Ecto neural progenitor cell (in vitro differentiated cells): ENCODE measurements around the gene KIRREL3.

ENCODE experiments used
- DNase-seq: peaks from one replicate; pipeline ENCODE4 v3.0.0-alpha.2; 2018; ENCODE audit warnings: low spot score

Gene KIRREL3

DNA sequence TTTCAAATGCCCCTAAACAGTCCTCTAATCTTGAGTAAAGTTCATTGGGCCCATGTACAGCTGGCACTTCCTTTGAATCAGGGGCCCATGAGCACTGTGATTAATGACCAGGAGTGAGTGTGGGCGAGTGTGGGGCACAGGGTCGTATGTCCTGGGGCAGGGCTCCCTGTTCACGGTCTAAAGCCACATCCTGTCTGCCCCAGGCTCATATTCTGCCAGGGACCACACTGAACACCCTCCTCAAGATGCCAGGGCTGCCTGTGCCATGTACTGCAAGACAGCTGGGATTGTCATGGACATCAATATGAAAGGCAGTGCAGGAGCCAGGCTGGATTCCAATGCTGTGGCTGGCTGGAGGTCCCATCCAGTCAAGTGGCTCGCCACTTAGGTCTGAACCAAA, 130.5 kb downstream of the KIRREL3 start:
- DNase-seq = no peak

DNA sequence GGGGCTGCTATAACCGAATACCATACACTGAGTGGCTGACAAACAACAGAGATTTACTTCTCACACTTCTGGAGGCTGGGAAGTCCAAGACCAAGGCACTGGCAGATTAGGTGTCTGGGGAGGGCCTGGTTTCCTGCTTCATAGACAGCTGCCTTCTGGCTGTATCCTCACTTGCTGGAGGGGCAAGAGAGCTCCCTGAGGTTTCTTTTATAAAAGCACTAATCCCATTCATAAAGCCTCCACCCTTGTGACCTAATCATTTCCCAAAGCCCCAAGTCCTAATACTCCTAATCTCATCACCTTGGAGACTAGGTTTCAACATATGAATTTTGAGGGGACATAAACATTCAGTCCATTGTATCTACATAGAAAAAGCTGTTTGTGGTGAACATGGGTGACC, 131.8 kb downstream of the KIRREL3 start:
- no peak for DNase-seq

DNA sequence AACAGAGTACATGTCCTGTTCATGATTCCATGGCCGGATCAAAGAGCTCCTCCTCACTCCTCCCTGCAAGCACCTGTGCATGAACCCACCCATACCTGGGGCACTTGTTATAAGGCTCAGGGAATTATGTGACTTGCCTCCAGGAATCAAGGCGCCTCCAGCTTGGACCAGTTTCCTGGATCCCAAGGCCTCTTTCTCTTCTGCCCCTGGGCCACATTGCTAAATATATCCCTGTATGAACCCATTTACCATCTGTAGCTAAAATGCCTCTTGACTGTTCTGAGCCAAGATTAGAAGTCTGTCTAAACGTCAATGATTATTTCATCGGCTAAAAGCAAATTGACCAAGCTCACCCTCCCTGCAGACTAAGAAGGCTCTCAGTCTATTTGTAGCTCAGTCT, 135.6 kb downstream of the KIRREL3 start:
- DNase-seq = no peak

DNA sequence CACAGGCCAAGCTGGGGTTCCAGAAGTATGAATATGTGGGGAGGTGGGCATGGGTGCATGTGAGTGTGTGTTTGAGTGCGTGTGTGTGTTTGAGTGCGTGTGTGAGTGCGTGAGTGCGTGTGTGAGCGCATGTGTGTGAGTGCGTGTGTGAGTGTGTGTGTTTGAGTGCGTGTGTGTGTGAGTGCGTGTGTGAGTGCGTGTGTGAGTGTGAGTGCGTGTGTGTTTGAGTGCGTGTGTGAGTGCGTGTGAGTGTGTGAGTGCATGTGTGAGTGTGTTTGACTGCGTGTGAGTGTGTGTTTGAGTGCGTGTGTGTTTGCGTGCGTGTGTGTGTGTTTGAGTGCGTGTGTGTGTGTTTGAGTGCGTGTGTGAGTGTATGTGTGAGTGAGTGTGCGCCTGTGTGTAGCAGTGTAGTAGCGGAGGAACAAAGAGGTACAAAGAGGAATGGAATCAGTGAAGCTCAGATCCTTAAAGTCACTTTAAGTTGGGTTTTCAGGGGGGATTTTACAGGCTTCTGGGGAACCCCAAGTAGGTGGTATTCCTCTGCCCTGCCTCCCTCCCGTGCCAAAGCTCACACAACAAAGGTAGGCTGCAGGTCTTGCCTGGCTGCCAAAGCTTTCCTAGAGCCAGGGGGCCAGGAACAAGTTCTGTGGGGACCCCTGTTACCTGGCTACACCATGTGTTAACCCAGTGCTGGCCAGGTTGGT, 137.1 kb downstream of the KIRREL3 start:
- no peak for DNase-seq

DNA sequence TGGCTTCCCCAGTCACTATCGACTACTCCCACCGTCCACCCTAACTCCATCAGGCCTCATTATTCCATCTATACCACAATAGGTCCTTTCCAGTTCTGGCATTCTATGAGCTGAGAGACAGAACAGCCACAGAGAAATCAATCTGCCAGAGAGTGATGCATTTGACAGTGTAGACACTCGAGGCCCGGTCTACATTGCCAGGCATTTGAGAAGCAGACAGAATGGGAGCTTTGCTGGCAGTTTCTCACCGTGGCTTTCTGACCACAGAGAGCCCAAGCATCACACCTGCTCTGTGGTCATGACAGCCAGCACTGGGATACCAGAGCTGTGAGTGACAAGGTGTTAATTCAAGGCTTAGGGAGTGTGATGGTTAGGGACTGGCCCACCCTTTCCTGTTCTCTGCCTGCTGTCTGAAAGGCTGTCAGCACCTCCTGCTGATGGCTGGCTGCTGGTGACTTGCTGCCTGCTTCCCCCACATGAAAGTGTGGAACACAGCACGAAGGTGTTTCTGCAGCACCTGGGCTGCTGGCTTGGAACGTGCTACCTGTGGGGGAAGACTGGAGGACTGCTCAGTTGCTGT, 137.8 kb downstream of the KIRREL3 start:
- no peak for DNase-seq

DNA sequence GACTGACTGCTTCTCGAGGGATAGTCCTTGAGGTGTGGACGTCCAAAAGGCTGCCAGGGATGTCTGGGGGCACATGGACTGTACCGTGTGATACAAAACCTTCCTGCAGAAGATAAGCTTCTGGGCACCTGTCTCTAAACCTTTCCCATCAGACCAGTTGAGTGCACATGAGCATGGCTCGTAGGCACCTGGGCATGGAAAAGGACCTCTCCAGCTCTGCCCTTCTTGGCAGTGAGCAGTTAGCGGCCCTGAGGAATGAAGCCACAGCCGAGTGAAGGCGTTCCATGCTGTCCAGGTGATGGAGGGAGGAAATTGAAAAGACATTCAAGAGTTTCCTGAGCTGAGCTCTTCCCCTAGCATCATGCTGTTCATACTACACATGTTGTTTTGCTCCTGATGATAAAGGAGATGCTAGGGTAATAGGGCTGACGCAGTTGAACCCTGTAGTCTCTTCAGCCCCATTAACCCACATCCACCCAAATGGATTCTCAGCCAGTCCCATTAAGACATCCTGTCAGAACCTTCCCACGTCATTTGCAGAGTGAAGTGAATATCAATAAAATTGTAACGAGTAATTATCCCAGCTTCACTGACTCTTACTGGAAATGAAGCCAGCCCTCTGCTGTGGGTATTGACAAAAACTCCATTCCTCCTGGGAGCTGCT, 138.6 kb downstream of the KIRREL3 start:
- no peak for DNase-seq

DNA sequence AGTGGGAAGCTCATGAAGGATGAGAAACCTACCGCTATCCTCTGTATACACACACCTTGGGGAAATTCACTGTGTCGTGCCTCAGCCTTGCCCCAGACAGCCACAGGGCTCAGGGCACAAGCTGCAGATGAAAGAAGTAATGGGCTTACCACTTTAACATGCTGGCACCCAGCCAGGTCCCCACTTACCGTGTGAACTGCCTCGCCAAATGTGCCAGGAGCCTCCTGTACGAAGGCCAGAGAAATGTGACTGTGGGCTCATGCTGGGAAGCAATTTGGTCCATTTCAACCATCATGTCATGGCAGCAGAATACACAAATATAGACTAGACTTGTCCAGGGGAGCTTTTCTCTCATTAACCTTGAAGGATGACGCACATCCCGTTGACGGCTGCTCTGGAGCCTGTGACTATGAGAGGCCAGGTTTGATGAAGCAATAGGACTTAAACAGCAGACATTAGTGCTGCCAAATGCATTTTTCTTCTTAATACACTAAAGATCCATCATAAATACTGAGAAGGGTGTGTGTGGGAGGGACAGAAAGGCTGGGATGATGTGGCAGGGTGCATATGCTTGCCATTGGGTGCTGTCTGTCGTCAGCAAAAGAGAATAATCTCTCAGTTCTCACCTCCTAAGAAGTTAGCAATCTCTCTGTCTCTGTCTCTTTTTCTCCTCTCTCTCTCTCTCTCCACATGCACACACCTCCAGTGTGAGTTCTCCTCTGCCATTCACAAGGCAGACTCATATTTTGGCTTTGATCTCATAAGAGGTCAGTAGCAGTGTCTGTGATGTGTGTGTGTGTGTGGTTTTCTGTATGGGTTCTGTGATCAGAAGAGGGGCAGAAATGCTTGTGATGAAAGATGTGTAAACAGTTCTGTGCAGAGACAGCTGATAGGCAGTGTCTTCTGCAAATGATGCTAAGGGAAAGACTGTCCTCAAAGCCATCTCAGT, 142.4 kb downstream of the KIRREL3 start:
- no peak for DNase-seq

DNA sequence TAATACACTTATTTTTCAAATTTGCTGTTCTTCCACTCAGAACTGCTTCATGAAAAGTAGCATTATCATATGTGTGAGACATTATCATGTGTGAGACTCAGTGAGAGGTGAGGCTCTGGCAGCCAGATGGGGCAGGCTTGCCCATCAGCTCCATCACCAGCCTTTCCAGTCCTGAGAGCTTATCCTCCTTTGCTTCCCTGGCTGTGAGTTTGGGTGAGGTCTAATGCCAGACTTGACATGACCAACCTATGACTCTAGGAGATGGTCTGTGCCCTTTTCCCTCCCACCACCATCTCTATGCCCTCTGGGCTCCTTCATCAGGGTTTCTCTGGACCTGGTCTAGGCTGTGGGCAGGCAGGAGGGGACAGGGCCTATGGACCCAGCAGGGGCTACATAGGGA, 145.0 kb downstream of the KIRREL3 start:
- DNase-seq = no peak

DNA sequence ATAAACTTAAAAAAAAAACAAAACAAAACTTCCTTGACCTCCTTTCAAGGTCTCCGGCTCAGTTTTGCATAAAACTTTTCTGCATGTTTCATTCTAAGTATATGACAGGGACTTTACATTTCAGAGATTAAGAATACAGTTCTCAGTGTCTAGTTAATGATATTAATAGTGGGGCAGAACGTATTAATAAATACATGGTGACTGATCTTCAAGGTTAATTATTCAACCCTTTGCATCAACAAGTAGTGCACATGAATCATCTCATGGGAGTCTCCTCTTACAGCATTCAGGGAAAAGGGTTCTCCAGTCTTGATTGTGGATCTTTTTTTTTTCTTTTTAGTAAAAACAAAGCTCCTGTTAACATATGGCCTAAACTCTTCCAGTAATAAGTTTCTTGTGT, 146.8 kb downstream of the KIRREL3 start:
- DNase-seq = no peak

DNA sequence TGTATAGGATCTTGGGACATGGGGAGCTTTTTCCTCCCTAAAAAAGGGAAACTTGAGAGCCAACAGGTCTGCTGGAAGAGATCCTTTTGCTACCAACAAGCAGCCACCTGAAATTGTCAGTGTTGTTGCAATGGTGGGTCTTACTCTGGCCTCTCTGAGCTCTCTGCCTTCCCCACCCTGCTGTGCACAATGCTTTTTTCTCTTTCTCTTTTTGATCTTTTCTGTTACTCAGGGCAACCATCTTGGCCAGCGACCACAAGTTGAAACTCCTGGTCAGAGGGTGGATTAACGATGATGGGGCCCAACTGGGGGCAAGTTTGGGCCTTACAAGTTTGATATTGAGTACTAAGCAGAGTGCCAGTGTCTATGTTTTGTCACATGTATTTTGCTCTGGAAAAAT, 155.8 kb downstream of the KIRREL3 start:
- no peak for DNase-seq

DNA sequence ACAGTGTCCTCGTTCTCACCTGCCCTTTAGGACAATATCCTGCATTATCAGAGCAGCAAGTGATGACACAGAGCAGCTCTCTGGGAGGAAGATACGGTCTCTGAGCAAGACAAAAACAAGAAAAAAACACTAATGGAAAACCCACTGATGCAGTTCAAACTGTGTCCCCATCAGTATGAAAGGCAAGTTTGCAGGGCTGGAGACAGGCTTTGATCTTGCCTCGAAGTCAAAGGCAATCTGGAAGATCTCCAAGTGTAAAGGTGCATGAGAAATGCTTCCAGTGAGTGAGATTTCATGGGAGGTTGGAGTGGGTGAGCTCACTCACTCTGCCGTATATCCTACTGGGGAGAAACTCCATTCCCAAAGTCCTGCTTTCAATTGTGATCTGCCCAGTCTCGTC, 157.5 kb downstream of the KIRREL3 start:
- no peak for DNase-seq

DNA sequence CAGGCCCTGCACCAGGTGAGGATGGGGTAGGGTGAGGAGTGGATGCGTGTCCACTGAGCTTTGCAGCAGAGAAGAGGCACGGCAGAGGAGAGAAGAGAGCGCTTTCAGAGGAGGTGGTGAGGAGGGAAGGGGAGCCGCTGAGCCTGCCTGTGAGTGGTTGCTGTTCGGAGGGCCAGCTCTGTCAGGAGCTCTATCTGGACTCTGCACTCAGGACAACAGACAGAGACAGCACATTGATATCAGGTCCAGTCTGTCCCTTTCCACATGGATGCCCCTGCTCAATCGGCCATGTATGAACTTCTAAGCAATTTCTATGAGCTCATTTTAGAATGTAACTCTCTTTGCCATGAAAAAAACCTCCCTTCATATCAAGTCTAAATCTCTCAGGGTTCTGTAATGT, 158.6 kb downstream of the KIRREL3 start:
- no peak for DNase-seq

DNA sequence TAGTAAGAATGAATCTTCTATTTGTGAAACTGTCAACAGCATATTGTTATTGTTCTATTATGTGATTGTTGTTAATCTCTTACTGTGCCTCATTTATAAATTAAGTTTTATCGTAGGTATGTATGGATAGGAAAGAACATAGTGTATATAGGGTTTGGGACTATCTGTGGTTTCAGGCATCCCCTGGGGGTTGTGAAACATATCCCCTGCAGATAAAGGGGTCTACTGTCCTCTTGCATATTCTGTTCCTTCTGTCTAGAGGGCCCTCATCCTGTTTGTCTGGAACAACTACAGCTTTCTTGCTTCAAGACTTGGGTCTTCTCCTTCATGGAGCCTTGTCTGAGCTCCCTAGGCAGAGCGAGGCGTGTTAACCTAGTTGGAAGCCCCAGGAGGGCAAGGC, 159.6 kb downstream of the KIRREL3 start:
- no peak for DNase-seq

DNA sequence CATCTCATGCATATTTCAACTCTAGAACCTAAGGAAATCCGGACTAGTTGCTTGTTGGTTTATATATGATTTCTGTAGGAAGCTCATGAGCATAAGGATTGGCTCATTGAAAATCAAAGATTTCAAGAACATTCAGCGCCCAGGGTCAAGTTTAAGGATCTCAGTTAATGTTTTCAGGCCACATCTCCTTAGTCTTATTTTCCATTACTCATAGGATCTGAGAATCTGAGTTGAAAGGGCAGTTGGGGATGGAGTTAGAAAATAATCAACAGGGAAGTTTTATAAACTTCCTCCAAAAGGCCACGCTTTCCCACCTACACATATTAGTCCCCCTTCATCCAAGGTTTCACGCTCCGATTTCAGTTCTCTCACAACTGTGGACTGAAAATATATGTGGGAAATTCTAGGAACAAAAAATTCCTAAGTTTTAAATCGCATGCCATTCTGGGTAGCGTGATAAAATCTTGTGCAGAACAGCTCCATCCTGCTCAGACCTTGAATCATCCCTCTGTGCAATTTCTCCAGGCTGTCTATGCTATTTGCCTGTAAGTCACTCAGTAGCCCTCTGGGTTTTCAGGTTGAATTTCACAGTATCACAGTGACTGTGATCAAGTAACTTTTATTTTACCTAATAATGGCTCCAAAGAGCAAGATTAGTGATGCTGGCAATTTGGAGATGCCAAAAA, 160.2 kb downstream of the KIRREL3 start:
- no peak for DNase-seq

DNA sequence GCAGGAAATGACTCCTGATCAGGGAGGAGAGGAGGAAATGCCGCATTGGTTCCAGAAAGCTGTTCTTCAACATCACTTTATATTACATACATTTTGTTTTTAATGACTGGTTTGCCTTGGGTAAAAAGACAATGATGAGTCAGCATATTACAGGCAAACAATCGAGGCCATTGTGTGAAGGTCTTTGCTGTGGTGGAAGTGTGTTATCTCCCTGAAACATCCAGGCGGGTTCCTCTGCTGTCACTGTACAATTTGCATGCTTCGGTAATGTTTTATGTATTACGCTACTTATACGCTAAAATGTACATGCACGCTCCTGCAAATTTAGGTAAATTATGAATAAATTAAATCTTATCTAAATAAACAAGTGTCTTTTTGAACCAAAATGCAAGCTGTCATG, 161.1 kb downstream of the KIRREL3 start:
- DNase-seq = no peak

DNA sequence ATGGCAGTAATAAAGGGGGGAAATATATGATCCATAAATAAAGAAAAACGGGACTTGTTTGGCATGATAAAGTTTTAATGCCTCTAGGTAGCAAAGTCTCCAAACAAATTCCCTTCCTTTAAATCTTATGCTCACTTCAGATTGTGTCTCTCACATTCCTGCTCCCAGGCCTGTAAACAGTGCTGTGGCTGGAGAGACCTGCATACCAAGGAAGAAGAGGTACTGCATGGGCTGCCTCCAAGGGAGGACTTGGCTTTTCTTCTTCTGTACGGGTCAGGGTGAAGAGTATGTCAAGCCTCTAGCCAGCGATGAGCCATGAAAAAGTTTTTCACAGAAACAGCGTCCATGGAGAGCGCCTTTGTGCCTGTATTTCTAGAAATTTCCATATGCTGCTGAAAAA, 161.8 kb downstream of the KIRREL3 start:
- DNase-seq = no peak

DNA sequence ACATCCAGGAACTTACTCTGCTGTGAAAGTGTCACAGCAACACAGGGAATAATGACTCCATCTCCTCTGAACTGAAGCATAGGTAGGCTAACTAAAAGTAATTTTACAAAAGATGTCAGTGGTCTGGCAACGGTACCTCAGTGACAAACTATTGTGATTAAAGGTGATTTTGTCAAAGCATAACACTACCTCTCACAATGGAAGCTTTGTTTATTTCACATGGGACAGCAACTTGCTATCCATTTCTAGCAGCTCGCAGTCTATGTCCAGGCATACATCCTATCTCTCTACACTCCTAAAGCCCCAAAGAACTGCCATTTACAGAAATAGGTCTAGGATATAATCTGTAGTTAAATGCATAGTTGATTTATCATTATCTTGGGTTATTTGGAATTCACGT, 163.0 kb downstream of the KIRREL3 start:
- DNase-seq = no peak

DNA sequence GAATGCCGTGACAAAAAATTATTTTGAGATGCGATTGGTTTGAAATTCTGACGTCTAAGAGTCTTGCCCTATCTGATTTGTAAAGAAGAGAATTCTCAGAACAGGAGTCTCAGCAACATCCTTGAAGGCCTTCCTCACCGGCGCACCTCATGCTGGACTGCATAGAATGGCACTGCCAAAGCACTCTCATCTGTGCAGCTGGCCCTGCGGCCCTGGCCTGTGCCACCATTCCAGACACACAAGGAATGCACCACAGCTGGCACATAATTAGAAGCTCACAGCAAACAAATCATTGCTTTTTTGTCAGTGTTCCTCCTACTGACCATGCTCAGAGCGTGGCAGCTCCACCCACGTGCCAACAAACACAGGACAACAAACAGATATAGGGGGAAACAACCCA, 166.0 kb downstream of the KIRREL3 start:
- no peak for DNase-seq

DNA sequence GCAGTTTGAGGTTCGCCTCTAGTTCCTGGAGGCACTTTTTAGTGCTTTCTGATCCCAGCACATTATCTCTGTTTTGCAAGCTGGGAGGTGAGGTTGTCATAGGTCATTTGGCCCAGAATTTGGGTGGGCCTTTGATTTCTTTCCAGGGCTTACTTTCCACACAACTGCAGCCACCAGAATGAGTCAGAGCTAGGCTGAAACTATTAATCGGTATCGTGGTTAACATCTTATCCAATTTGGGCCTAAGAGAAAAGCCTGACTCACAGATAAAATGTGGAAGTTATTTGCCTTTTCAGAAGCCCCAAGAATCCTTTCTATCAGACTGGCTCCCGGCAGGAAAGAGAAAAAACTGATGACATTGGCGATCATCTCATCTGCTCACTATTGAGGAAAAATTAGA, 166.4 kb downstream of the KIRREL3 start:
- no peak for DNase-seq

DNA sequence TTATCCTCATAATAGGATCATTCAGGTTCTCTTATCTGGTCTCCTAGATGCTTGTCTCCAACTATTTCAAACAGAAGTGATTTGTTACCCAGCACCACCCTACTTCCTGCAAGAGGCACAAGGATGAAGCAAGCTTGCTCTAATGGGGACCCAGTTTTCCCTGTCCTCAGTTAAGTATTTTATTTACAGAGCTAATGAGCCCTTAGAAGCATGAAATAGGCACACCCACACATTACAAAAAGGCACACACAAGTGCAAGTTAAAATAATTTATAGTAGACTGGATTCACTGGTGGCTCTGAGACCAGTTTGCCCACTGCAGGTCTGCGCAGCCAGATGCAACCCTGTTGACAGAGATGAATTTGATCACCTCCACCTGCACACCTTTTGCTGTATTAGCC, 167.5 kb downstream of the KIRREL3 start:
- no peak for DNase-seq

DNA sequence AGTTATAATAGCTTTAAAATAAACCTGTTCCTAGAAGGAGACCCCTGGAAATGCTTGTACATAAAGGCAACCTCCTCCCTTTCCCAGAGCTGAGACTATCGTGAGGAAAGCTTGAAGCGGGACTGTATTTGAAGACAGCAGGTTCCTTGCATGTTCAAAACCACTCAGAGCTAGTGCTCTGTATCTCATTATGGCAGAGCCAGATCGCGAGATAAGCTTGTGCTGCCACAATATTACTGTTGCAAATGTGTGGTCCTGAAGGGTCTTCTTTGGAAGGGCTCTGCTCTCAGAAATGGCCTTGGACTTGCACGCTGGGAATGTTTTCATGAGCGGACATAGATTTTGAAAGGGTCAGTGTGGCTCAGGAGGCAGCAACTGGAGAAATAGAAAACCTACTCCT, 168.2 kb downstream of the KIRREL3 start:
- no peak for DNase-seq

DNA sequence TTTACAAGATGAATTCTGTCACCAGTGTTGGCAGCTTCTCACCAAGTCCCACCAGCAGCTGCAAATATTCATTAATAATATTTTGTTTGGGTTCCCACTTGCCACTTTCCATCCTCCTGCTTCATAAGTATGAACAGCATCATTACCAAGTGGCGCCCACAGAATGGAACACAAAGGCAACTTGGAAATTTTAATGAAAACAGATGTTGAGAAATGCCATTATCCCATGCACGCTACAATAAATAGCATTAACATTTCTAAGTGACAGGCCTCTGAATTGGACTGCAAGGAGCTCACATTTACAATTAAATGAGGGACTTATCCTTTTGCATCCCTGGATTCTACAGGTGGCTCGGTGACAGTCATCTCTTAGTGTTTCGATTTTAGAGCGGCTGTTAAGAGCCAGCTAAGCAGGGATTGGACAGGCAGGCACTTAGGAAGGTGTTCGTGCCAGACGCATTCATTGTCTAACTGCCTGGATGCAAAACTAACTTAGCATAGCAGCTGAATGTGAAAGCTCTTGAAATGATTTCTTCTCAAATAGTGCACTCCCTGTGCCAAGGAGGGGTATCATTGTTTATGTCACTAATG, 170.3 kb downstream of the KIRREL3 start:
- DNase-seq = no peak
